ENCODE measurements around the gene MON1A.

DNA sequence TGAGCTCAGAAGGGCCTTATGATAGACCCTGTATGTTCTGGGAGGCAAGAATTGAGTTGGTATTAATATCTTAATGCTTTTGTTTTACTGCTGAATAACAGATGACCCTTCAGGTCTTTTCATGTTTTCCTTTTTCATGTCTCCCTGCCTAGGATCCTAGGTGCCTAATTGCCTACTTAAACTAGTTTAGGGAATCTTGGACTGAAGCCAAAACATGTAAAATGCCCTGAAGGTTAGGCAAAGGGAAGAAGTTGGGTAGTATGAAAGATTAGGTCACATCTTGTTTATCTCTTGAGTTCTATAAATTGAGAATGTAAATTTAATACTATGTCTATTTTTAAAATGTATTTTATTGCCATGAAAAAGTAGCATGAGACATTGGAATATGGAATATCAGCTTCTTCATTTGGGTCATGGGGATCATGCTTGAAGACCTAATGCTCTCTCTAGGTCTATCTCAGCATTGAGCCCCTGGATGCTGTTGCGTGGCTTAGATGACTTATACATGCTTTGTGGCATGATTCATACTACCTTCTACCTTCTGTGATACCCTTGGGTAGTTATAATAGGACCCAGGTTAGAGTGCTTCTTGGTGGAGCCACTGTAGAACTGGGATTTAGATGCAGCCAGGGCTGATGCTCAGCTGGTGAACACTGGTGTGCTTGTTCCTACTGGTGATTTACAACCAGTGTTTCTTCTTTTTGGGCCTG is 36.8 kb upstream of the MON1A start:
- TF ChIP-seq, protein P1, sequence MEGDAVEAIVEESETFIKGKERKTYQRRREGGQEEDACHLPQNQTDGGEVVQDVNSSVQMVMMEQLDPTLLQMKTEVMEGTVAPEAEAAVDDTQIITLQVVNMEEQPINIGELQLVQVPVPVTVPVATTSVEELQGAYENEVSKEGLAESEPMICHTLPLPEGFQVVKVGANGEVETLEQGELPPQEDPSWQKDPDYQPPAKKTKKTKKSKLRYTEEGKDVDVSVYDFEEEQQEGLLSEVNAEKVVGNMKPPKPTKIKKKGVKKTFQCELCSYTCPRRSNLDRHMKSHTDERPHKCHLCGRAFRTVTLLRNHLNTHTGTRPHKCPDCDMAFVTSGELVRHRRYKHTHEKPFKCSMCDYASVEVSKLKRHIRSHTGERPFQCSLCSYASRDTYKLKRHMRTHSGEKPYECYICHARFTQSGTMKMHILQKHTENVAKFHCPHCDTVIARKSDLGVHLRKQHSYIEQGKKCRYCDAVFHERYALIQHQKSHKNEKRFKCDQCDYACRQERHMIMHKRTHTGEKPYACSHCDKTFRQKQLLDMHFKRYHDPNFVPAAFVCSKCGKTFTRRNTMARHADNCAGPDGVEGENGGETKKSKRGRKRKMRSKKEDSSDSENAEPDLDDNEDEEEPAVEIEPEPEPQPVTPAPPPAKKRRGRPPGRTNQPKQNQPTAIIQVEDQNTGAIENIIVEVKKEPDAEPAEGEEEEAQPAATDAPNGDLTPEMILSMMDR (IDR thresholded peaks at IDR 0.05), result no peak
- TF ChIP-seq POLR2A (IDR thresholded peaks at IDR 0.05), result no peak
- TF ChIP-seq POLR2AphosphoS5 (IDR thresholded peaks at IDR 0.05), result no peak
